Neural cell (in vitro differentiated cells): Measurements from ENCODE around the gene ADCY5. TPM values are rescaled to one million over a fixed set of nuclear protein-coding genes. Genes with fewer than 3 reads are reported as not detected.

ENCODE experiments used
- H2AFZ ChIP-seq: fragments of 200-600, 300-800 bp; sonication (generic), shearing (Covaris generic); 2 replicates; pipeline ENCODE4 v1.6.0; 2014; ENCODE audit warnings: low read depth, mild to moderate bottlenecking, antibody characterized with exemption, low read length, moderate library complexity
- H3F3A ChIP-seq: fragments of 200-600 bp; shearing (Covaris generic); 2 replicates; pipeline ENCODE4 v1.6.1; 2016; ENCODE audit warnings: mild to moderate bottlenecking, moderate library complexity, mixed read lengths, antibody characterized with exemption, low read length; ENCODE audit not compliant: insufficient read depth, poor library complexity, severe bottlenecking
- H3K27ac ChIP-seq: fragments of 200-600, 300-800 bp; sonication (generic), shearing (Covaris generic); 2 replicates; pipeline ENCODE4 v1.5.1; 2014; ENCODE audit warnings: mild to moderate bottlenecking, low read length, moderate library complexity
- H3K27me3 ChIP-seq: fragments of 300-800, 200-600 bp; sonication (generic), shearing (Covaris generic); 2 replicates; pipeline ENCODE4 v1.6.0; 2014; ENCODE audit warnings: mild to moderate bottlenecking, low read depth, low read length, moderate library complexity; ENCODE audit not compliant: insufficient read depth
- H3K36me3 ChIP-seq: fragments of 300-800, 200-600 bp; sonication (generic), shearing (Covaris generic); 2 replicates; pipeline ENCODE4 v1.5.1; 2014; ENCODE audit warnings: mild to moderate bottlenecking, antibody characterized with exemption, low read length, moderate library complexity; ENCODE audit not compliant: insufficient read depth
- H3K4me2 ChIP-seq: fragments of 300-800, 200-600 bp; sonication (generic), shearing (Covaris generic); 2 replicates; pipeline ENCODE4 v1.6.0; 2014; ENCODE audit warnings: mild to moderate bottlenecking, low read length
- H3K4me3 ChIP-seq: fragments of 300-800, 200-600 bp; sonication (generic), shearing (Covaris generic); 2 replicates; pipeline ENCODE4 v1.5.1; 2014; ENCODE audit warnings: mild to moderate bottlenecking, low read length, moderate library complexity
- H3K79me2 ChIP-seq: fragments of 200-600 bp; shearing (Covaris generic); replicated peaks from 2 replicates; pipeline ENCODE4 v1.6.0; 2014; ENCODE audit warnings: mild to moderate bottlenecking, low read length, moderate library complexity; ENCODE audit not compliant: insufficient read depth
- H3K9ac ChIP-seq: fragments of 300-800, 200-600 bp; sonication (generic), shearing (Covaris generic); 2 replicates; pipeline ENCODE4 v1.6.1; 2016; ENCODE audit warnings: mild to moderate bottlenecking, low read length, mixed read lengths
- H3K9me2 ChIP-seq: fragments of 200-600 bp; shearing (Covaris generic); 2 replicates; pipeline ENCODE4 v1.6.1; 2016; ENCODE audit warnings: mild to moderate bottlenecking, low read length, mixed read lengths; ENCODE audit not compliant: insufficient read depth
- H3K9me3 ChIP-seq: fragments of 200-600, 300-800 bp; sonication (generic), shearing (Covaris generic); 2 replicates; pipeline ENCODE4 v1.6.1; 2016; ENCODE audit warnings: mild to moderate bottlenecking, mixed run types, low read length, moderate library complexity, mixed read lengths
- H4K20me1 ChIP-seq: fragments of 200-600 bp; shearing (Covaris generic); 2 replicates; pipeline ENCODE4 v1.6.1; 2016; ENCODE audit warnings: mild to moderate bottlenecking, mixed run types; ENCODE audit not compliant: insufficient read depth
- CTCF ChIP-seq: fragments of 450-650 bp; IDR thresholded peaks from 2 replicates; pipeline ENCODE4 v1.5.1; 2014; ENCODE audit warnings: antibody characterized with exemption, mild to moderate bottlenecking, moderate library complexity; ENCODE audit not compliant: poor library complexity, severe bottlenecking
- EP300 ChIP-seq: fragments of 450-650 bp; conservative IDR thresholded peaks from 2 replicates; pipeline ENCODE4 v1.6.1; 2014; ENCODE audit warnings: antibody characterized with exemption, mild to moderate bottlenecking, moderate library complexity; ENCODE audit not compliant: poor library complexity, severe bottlenecking
- EZH2 ChIP-seq: fragments of 200-600, 300-800 bp; shearing (Covaris generic), sonication (generic); IDR thresholded peaks from 2 replicates; pipeline ENCODE4 v1.6.1; 2014; ENCODE audit warnings: antibody characterized with exemption, low read length, borderline replicate concordance, mild to moderate bottlenecking; ENCODE audit not compliant: insufficient read depth, poor library complexity, severe bottlenecking
- MXI1 ChIP-seq: fragments of 450-650 bp; conservative IDR thresholded peaks from 2 replicates; pipeline ENCODE4 v1.6.1; 2014; ENCODE audit warnings: antibody characterized with exemption, mild to moderate bottlenecking; ENCODE audit not compliant: poor library complexity, severe bottlenecking
- POLR2AphosphoS5 ChIP-seq: IDR thresholded peaks from 2 replicates; pipeline ENCODE4 v1.6.1; 2012
- RAD21 ChIP-seq: fragments of 450-650 bp; conservative IDR thresholded peaks from 2 replicates; pipeline ENCODE4 v1.6.1; 2014; ENCODE audit warnings: antibody characterized with exemption, mild to moderate bottlenecking, moderate library complexity
- REST ChIP-seq: IDR thresholded peaks from 2 replicates; pipeline ENCODE4 v1.6.1; 2012; ENCODE audit warnings: borderline replicate concordance
- SMC3 ChIP-seq: fragments of 450-650 bp; conservative IDR thresholded peaks from 2 replicates; pipeline ENCODE4 v1.6.1; 2014; ENCODE audit warnings: antibody characterized with exemption, mild to moderate bottlenecking, moderate library complexity; ENCODE audit not compliant: poor library complexity
- TAF1 ChIP-seq: IDR thresholded peaks from 2 replicates; pipeline ENCODE4 v1.6.1; 2012; ENCODE audit warnings: low read depth
- polyA plus RNA-seq: library from polyadenylated mRNA; depleted of rRNA; stranded (reverse); fragments of >200 nt; gene quantifications from 2 replicates; pipeline ENCODE4 v1.2.3, GENCODE V29; 2014

The ADCY5 gene
- polyA plus RNA-seq, 1 donor from 2014 or later: 7.7 TPM

- no peaks in the 10 kb centered on the region for H4K20me1 ChIP-seq
- no peaks in the 10 kb centered on the region for H3K79me2 ChIP-seq
- H3K27ac ChIP-seq: no peak overlapping the region
- TF ChIP-seq EZH2 (no peak), RAD21 (no peak), EP300 (no peak), SMC3 (no peak), MXI1 (no peak), POLR2AphosphoS5 (no peak), CTCF (no peak), TAF1 (no peak), REST (no peak)
- no peaks in the 10 kb centered on the region for H3K9me2 ChIP-seq
- no peaks in the 10 kb centered on the region for H3K36me3 ChIP-seq
- H3F3A ChIP-seq: no peaks in the 10 kb centered on the region
- no peaks in the 10 kb centered on the region for H3K9me3 ChIP-seq
- H3K9ac ChIP-seq: no peak overlapping the region
- H3K4me2 ChIP-seq: no peak overlapping the region
- no peak overlapping the region for H3K4me3 ChIP-seq
- H2AFZ ChIP-seq: no peak overlapping the region
- no peaks in the 10 kb centered on the region for H3K27me3 ChIP-seq
These were observed 96.7 kb downstream of the ADCY5 start for GRCh38 chr3:123352134-123352554.

GRCh38 chr3:123351501-123351900 lies 97.4 kb downstream of the ADCY5 start:
- H4K20me1 ChIP-seq: no peaks in the 10 kb centered on the region
- H3K9me3 ChIP-seq: no peaks in the 10 kb centered on the region
- no peaks in the 10 kb centered on the region for H3K79me2 ChIP-seq
- H3K4me2 ChIP-seq: no peak overlapping the region
- H3K4me3 ChIP-seq: no peak overlapping the region
- H3K27me3 ChIP-seq: no peaks in the 10 kb centered on the region
- no peaks in the 10 kb centered on the region for H3F3A ChIP-seq
- no peaks in the 10 kb centered on the region for H3K36me3 ChIP-seq
- no peaks in the 10 kb centered on the region for H3K9me2 ChIP-seq
- H3K27ac ChIP-seq: no peak overlapping the region
- H2AFZ ChIP-seq: no peak overlapping the region
- no peak for TF ChIP-seq RAD21
- TF ChIP-seq CTCF: no peak
- TF ChIP-seq MXI1: no peak
- no peak overlapping the region for H3K9ac ChIP-seq
